IMR-90 (cell line): ENCODE data around the gene PDE4B. TPM values are rescaled to one million over a fixed set of nuclear protein-coding genes. Genes with fewer than 3 reads are reported as not detected.

ENCODE experiments used
- ATAC-seq: fragments of 200-7000 bp; cut with Tn5 transposase; 2 replicates; pipeline ENCODE4 v1.9.1; 2020; ENCODE audit warnings: low read depth, mild to moderate bottlenecking, moderate library complexity
- BruUV-seq: library from RNA; stranded (reverse); fragments of 400-500 nt; replicated peaks from 2 replicates; lab custom pipeline; 2021; lab: Mats Ljungman, UMichigan
- CTCF ChIA-PET: fragments of 300-600 bp; formaldehyde crosslinking; extraction: SDS; loops from one replicate; lab custom pipeline; 2021; ENCODE audit warnings: antibody characterized with exemption; lab: Yijun Ruan, JAX
- POLR2A ChIA-PET: fragments of 300-600 bp; sonication (Branson Sonifier 250); formaldehyde crosslinking; loops from one replicate; lab custom pipeline; 2022; ENCODE audit warnings: antibody characterized with exemption; ENCODE audit not compliant: unreplicated experiment; lab: Charles Lee
- DNase-seq: peaks from one replicate; pipeline ENCODE4 v3.0.0; 2013
- H2AFZ ChIP-seq: replicated peaks from 2 replicates; pipeline ENCODE3; 2013; ENCODE audit warnings: low read length, mild to moderate bottlenecking; ENCODE audit not compliant: poor library complexity
- H2AK5ac ChIP-seq: 2 replicates; pipeline ENCODE4 v1.6.1; 2013; ENCODE audit warnings: low read depth, low read length, inconsistent platforms
- H2AK9ac ChIP-seq: replicated peaks from 2 replicates; pipeline ENCODE3; 2013; ENCODE audit warnings: mild to moderate bottlenecking, low read depth, low read length, moderate library complexity; ENCODE audit not compliant: poor library complexity
- H2BK120ac ChIP-seq: 2 replicates; pipeline ENCODE4 v1.6.1; 2013; ENCODE audit warnings: low read depth, low read length, inconsistent platforms
- H2BK15ac ChIP-seq: 3 replicates; pipeline ENCODE4 v1.6.1; 2013; ENCODE audit warnings: low read depth, low read length, inconsistent platforms
- H2BK20ac ChIP-seq: 2 replicates; pipeline ENCODE4 v1.6.1; 2013; ENCODE audit warnings: low read depth, mild to moderate bottlenecking, inconsistent platforms, low read length, moderate library complexity
- H2BK5ac ChIP-seq: 2 replicates; pipeline ENCODE4 v1.6.1; 2013; ENCODE audit warnings: mild to moderate bottlenecking, low read depth, low read length, inconsistent platforms; ENCODE audit not compliant: poor library complexity, severe bottlenecking
- H3K14ac ChIP-seq: replicated peaks from 2 replicates; pipeline ENCODE4 v1.6.1; 2013; ENCODE audit warnings: low read depth, low read length, inconsistent platforms
- H3K18ac ChIP-seq: 2 replicates; pipeline ENCODE4 v1.6.1; 2013; ENCODE audit warnings: low read depth, low read length, control low read depth
- H3K23ac ChIP-seq: 2 replicates; pipeline ENCODE4 v1.6.1; 2013; ENCODE audit warnings: low read depth, low read length, inconsistent platforms
- H3K27ac ChIP-seq: 2 replicates; pipeline ENCODE4 v1.5.1; 2013; ENCODE audit warnings: mild to moderate bottlenecking, control low read depth, low read length; ENCODE audit not compliant: insufficient read depth
- H3K27me3 ChIP-seq: 2 replicates; pipeline ENCODE4 v1.6.1; 2013; ENCODE audit warnings: low read length; ENCODE audit not compliant: control insufficient read depth, insufficient read depth
- H3K36me3 ChIP-seq: 2 replicates; pipeline ENCODE4 v1.6.1; 2013; ENCODE audit warnings: low read length, mixed read lengths; ENCODE audit not compliant: control insufficient read depth, insufficient read depth
- H3K4ac ChIP-seq: 2 replicates; pipeline ENCODE4 v1.6.1; 2013; ENCODE audit warnings: low read depth, low read length, inconsistent platforms
- H3K4me1 ChIP-seq: 2 replicates; pipeline ENCODE4 v1.6.1; 2013; ENCODE audit warnings: low read length, mixed read lengths; ENCODE audit not compliant: control insufficient read depth, insufficient read depth
- H3K4me2 ChIP-seq: 2 replicates; pipeline ENCODE4 v1.6.1; 2013; ENCODE audit warnings: low read depth, mild to moderate bottlenecking, control low read depth, low read length, moderate library complexity
- H3K4me3 ChIP-seq: 2 replicates; pipeline ENCODE4 v1.5.1; 2013; ENCODE audit warnings: low read depth, mild to moderate bottlenecking, control low read depth, low read length, moderate library complexity; ENCODE audit not compliant: insufficient read depth
- H3K56ac ChIP-seq: 2 replicates; pipeline ENCODE4 v1.6.1; 2013; ENCODE audit warnings: low read length, inconsistent platforms; ENCODE audit not compliant: insufficient read depth; ENCODE audit errors: extremely low read depth
- H3K79me1 ChIP-seq, 2 experiments: 2 replicates each; pipeline ENCODE4 v1.6.1; 2013; ENCODE audit warnings: low read length in 2 of 2, inconsistent platforms in 1 of 2, low read depth in 1 of 2
- H3K9ac ChIP-seq: 2 replicates; pipeline ENCODE4 v1.6.1; 2013; ENCODE audit warnings: low read depth, low read length, control low read depth
- H3K9me1 ChIP-seq: 2 replicates; pipeline ENCODE4 v1.6.1; 2013; ENCODE audit warnings: low read length, inconsistent platforms; ENCODE audit not compliant: insufficient read depth
- H3K9me3 ChIP-seq: 2 replicates; pipeline ENCODE4 v1.6.1; 2013; ENCODE audit warnings: low read length; ENCODE audit not compliant: control insufficient read depth, insufficient read depth
- H4K20me1 ChIP-seq: 2 replicates; pipeline ENCODE4 v1.6.1; 2013; ENCODE audit warnings: low read length, inconsistent platforms; ENCODE audit not compliant: insufficient read depth
- H4K5ac ChIP-seq: 2 replicates; pipeline ENCODE4 v1.6.1; 2013; ENCODE audit warnings: mild to moderate bottlenecking, low read depth, low read length, control low read depth
- H4K8ac ChIP-seq, 2 experiments: 2 replicates each; pipeline ENCODE4 v1.6.1; 2013; ENCODE audit warnings: low read depth in 2 of 2, low read length in 2 of 2, control low read depth in 1 of 2, inconsistent platforms in 1 of 2
- H4K91ac ChIP-seq: 2 replicates; pipeline ENCODE4 v1.6.1; 2013; ENCODE audit warnings: low read depth, low read length, inconsistent platforms; ENCODE audit not compliant: insufficient read depth
- BHLHE40 ChIP-seq: fragments of 150-350 bp; IDR thresholded peaks from 2 replicates; pipeline ENCODE4 v1.6.1; 2016; ENCODE audit warnings: mild to moderate bottlenecking, low read depth, low read length
- CEBPB ChIP-seq: IDR thresholded peaks from 2 replicates; pipeline ENCODE4 v1.6.1; 2012; ENCODE audit warnings: low read depth, low read length, improper control_type of control experiment
- CHD1 ChIP-seq: IDR thresholded peaks from 2 replicates; pipeline ENCODE4 v1.6.1; 2012; ENCODE audit warnings: low read depth, low read length, improper control_type of control experiment
- FOS ChIP-seq: fragments of 150-350 bp; IDR thresholded peaks from 2 replicates; pipeline ENCODE4 v1.6.1; 2016; ENCODE audit warnings: low read depth, low read length
- MAFK ChIP-seq: IDR thresholded peaks from 2 replicates; pipeline ENCODE4 v1.6.1; 2012; ENCODE audit warnings: low read depth, low read length, improper control_type of control experiment
- MXI1 ChIP-seq: IDR thresholded peaks from 2 replicates; pipeline ENCODE4 v1.6.1; 2012; ENCODE audit warnings: low read depth, mild to moderate bottlenecking, low read length, moderate library complexity, borderline replicate concordance
- RAD21 ChIP-seq: IDR thresholded peaks from 2 replicates; pipeline ENCODE4 v1.6.1; 2012; ENCODE audit warnings: low read length, improper control_type of control experiment
- RFX5 ChIP-seq: IDR thresholded peaks from 2 replicates; pipeline ENCODE4 v1.8.0; 2012; ENCODE audit warnings: low read depth, mild to moderate bottlenecking, low read length, moderate library complexity
- SMC3 ChIP-seq: fragments of 150-350 bp; IDR thresholded peaks from 2 replicates; pipeline ENCODE4 v1.6.1; 2016; ENCODE audit warnings: low read depth, mild to moderate bottlenecking, antibody characterized with exemption, low read length, moderate library complexity
- WGBS, 2 experiments: methylation state at CpG; one replicate each; pipeline versions ENCODE4 v1.1.5 to v1.1.7; 2013; ENCODE audit warnings: missing lambda C conversion rate in 2 of 2; ENCODE audit not compliant: insufficient read length in 1 of 2; ENCODE audit errors: extremely low coverage in 2 of 2; 5-methylcytosine and 5-hydroxymethylcytosine counted together
- dilution Hi-C: fragments of 300-500 bp; cut with HindIII; formaldehyde crosslinking; loops from one replicate; pipeline ENCODE4 v1.14.3; 2018; ENCODE audit warnings: low sequenced_read_pairs; ENCODE audit not compliant: unreplicated experiment
- in situ Hi-C: fragments of 300-500 bp; cut with MboI; formaldehyde crosslinking; loops from 3 replicates; pipeline ENCODE4 v1.14.3; 2019; ENCODE audit warnings: low sequenced_read_pairs, inconsistent platforms, mixed read lengths
- intact Hi-C: fragments of 100-400 bp; cut with micrococcal nuclease; formaldehyde crosslinking; loops from 2 replicates; pipeline ENCODE4 v1.10.0; 2022
- polyA plus RNA-seq, 3 experiments: library from polyadenylated mRNA; depleted of rRNA; stranded (reverse); fragments of >200 nt; gene quantifications; 2 replicates each; pipeline ENCODE4 v1.2.3, GENCODE V29; 2012; ENCODE audit warnings: low replicate concordance in 1 of 3
- total RNA-seq: library from RNA; depleted of rRNA; stranded (reverse); fragments of >200 nt; gene quantifications from 2 replicates; pipeline ENCODE4 v1.2.3, GENCODE V29; 2012
- TF ChIP-seq, protein P1 (sequence below): fragments of 150-350 bp; IDR thresholded peaks from 2 replicates; pipeline ENCODE4 v1.6.1; 2017; ENCODE audit warnings: mild to moderate bottlenecking, antibody characterized with exemption, low read length, low read depth
- TF ChIP-seq, protein P2 (sequence below): fragments of 150-350 bp; IDR thresholded peaks from 2 replicates; pipeline ENCODE4 v1.6.1; 2016; ENCODE audit warnings: low read depth, mild to moderate bottlenecking, low read length, moderate library complexity, borderline replicate concordance

Gene PDE4B
- total and polyA plus RNA-seq, 2 of the 4 experiments (the other 2 are of a cell fraction) = 5.8 to 21.3 TPM

DNA sequence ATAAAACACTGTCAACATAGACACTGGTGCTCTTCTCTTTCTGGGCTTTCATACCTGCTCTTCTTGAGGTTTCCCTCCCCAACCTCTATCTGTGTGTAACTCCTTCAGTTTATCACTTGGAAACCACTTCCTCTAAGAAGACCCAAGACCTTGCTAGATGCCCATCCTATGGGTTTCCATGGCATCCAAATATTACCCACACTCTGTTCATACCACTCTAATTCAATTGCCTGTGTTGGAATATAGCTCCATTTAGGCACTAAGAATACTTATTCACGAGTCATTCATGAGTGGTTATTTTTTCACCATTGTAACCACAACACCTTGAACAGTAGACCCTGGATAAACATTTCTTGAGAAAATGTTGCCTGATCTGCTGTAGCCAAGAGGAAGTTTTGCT lies 510.1 kb downstream of the PDE4B start:
- Histone ChIP-seq H3K9me3 (no peaks in the 10 kb centered on the region), H2BK5ac (no peak overlapping the region), H2AFZ (no peak overlapping the region), H4K5ac (no peak overlapping the region), H3K27ac (no peak overlapping the region), H3K79me1 (no peaks in the 10 kb centered on the region), H4K8ac (no peak overlapping the region), H3K36me3 (no peaks in the 10 kb centered on the region), H3K56ac (no peak overlapping the region), H2AK9ac (no peak overlapping the region), H2AK5ac (no peak overlapping the region), H4K20me1 (no peaks in the 10 kb centered on the region), H3K4me2 (no peak overlapping the region), H3K9ac (no peak overlapping the region), H3K27me3 (no peaks in the 10 kb centered on the region), H2BK20ac (no peak overlapping the region; the same call in 1 of the 2 replicates), H3K23ac (no peak overlapping the region), H3K14ac (no peak overlapping the region), H4K91ac (no peak overlapping the region), H3K4me1 (no peaks in the 10 kb centered on the region; the same call in 1 of the 2 replicates), H3K4me3 (no peak overlapping the region), H2BK15ac (no peak overlapping the region), H3K9me1 (0 out of 2 replicates have a peak, but pooled peaks cover 3% of the 10 kb centered on the region), H3K18ac (no peak overlapping the region), H3K4ac (no peak overlapping the region), H2BK120ac (no peak overlapping the region)
- CTCF ChIA-PET = interaction anchor here (0.6 to 1.0 kb wide), 2 partner anchors 143 to 1620 kb away, joined by 3 to 4 read pairs; no protein-coding TSS in a partner anchor
- intact Hi-C loops (no loop called here), in situ Hi-C loops (no loop called here), dilution Hi-C loops (no loop called here)
- ATAC-seq = no peak
- peak; percentile 49 for DNase-seq
- no TSS peak for BruUV-seq
- POLR2A ChIA-PET = no interaction called here
- WGBS, 2 experiments = no CpG with 5 or more reads among the region's 1 CpG
- TF ChIP-seq, protein P1, sequence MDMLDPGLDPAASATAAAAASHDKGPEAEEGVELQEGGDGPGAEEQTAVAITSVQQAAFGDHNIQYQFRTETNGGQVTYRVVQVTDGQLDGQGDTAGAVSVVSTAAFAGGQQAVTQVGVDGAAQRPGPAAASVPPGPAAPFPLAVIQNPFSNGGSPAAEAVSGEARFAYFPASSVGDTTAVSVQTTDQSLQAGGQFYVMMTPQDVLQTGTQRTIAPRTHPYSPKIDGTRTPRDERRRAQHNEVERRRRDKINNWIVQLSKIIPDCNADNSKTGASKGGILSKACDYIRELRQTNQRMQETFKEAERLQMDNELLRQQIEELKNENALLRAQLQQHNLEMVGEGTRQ = no peak
- TF ChIP-seq MXI1 (no peak), RAD21 (no peak), RFX5 (no peak), SMC3 (no peak), CHD1 (no peak), CEBPB (no peak), MAFK (no peak), BHLHE40 (no peak), FOS (no peak)
- TF ChIP-seq, protein P2, sequence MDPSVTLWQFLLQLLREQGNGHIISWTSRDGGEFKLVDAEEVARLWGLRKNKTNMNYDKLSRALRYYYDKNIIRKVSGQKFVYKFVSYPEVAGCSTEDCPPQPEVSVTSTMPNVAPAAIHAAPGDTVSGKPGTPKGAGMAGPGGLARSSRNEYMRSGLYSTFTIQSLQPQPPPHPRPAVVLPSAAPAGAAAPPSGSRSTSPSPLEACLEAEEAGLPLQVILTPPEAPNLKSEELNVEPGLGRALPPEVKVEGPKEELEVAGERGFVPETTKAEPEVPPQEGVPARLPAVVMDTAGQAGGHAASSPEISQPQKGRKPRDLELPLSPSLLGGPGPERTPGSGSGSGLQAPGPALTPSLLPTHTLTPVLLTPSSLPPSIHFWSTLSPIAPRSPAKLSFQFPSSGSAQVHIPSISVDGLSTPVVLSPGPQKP = no peak
